ENCODE measurements around the gene SMYD3. TPM values are rescaled to one million over a fixed set of nuclear protein-coding genes. Genes with fewer than 3 reads are reported as not detected.

The SMYD3 gene
- total and polyA plus RNA-seq, 5 donors: 6.8 to 11.6 (median 9.9) TPM

GRCh38 chr1:245873068-245873467, 634.0 kb downstream of the SMYD3 start:
- Histone ChIP-seq H3K4me3 (ENCODE audit: low read length) (no peak overlapping the region), H3K27ac (ENCODE audit: low read length) (no peak overlapping the region), H3K9me3 (ENCODE audit: control insufficient read depth, low read length) (no peaks in the 10 kb centered on the region), H3K4me1 (ENCODE audit: control insufficient read depth, insufficient read depth, low read length) (peaks cover 5% of the 10 kb centered on the region), H3K27me3 (ENCODE audit: control insufficient read depth, insufficient read depth) (no peaks in the 10 kb centered on the region)
- intact Hi-C loops (cut with DNase I): no loop called here
- DNase-seq (no peak), ATAC-seq (no peak)
- WGBS: 100% methylated on average over 1 of the region's 1 CpG

- no peak for DNase-seq
- intact Hi-C loops (cut with DNase I): no loop called here
- Histone ChIP-seq H3K27ac (ENCODE audit: low read length) (no peak overlapping the region), H3K27me3 (ENCODE audit: control insufficient read depth, insufficient read depth) (no peaks in the 10 kb centered on the region), H3K9me3 (ENCODE audit: control insufficient read depth, low read length) (no peaks in the 10 kb centered on the region), H3K4me3 (ENCODE audit: low read length) (no peak overlapping the region), H3K4me1 (ENCODE audit: control insufficient read depth, insufficient read depth, low read length) (peaks cover 5% of the 10 kb centered on the region)
- 93% methylated on average over 8 of the region's 8 CpGs for WGBS
- no peak for ATAC-seq
Measured at GRCh38 chr1:245872475-245872874, 634.6 kb downstream of the SMYD3 start.

- Histone ChIP-seq H3K27ac (ENCODE audit: low read length) (no peak overlapping the region), H3K9me3 (ENCODE audit: control insufficient read depth, low read length) (no peaks in the 10 kb centered on the region), H3K4me3 (ENCODE audit: low read length) (no peak overlapping the region), H3K27me3 (ENCODE audit: control insufficient read depth, insufficient read depth) (no peaks in the 10 kb centered on the region), H3K4me1 (ENCODE audit: control insufficient read depth, insufficient read depth, low read length) (peaks cover 5% of the 10 kb centered on the region)
- ATAC-seq (no peak), DNase-seq (no peak)
- intact Hi-C loops (cut with DNase I): no loop called here
- 89% methylated on average over 4 of the region's 4 CpGs for WGBS
Measured at GRCh38 chr1:245871915-245872314, 635.2 kb downstream of the SMYD3 start.

- ATAC-seq (no peak), DNase-seq (no peak)
- Histone ChIP-seq H3K9me3 (ENCODE audit: control insufficient read depth, low read length) (no peaks in the 10 kb centered on the region), H3K27ac (ENCODE audit: low read length) (no peak overlapping the region), H3K4me1 (ENCODE audit: control insufficient read depth, insufficient read depth, low read length) (peaks cover 5% of the 10 kb centered on the region), H3K27me3 (ENCODE audit: control insufficient read depth, insufficient read depth) (no peaks in the 10 kb centered on the region), H3K4me3 (ENCODE audit: low read length) (no peak overlapping the region)
- 90% methylated on average over 2 of the region's 2 CpGs for WGBS
- intact Hi-C loops (cut with DNase I): no loop called here
Measured at GRCh38 chr1:245871191-245871590, 635.9 kb downstream of the SMYD3 start.

GRCh38 chr1:245870698-245871097, 636.4 kb downstream of the SMYD3 start:
- no peaks in the 10 kb centered on the region for H3K27me3 ChIP-seq (ENCODE audit: control insufficient read depth, insufficient read depth)
- 93% methylated on average over 6 of the region's 6 CpGs for WGBS
- intact Hi-C loops (cut with DNase I): no loop called here
- peaks cover 5% of the 10 kb centered on the region for H3K4me1 ChIP-seq (ENCODE audit: control insufficient read depth, insufficient read depth, low read length)
- no peak overlapping the region for H3K27ac ChIP-seq (ENCODE audit: low read length)
- no peak for ATAC-seq
- H3K9me3 ChIP-seq (ENCODE audit: control insufficient read depth, low read length): no peaks in the 10 kb centered on the region
- H3K4me3 ChIP-seq (ENCODE audit: low read length): no peak overlapping the region
- no peak for DNase-seq

- DNase-seq (no peak), ATAC-seq (no peak)
- 94% methylated on average over 7 of the region's 7 CpGs for WGBS
- Histone ChIP-seq H3K27me3 (ENCODE audit: control insufficient read depth, insufficient read depth) (no peaks in the 10 kb centered on the region), H3K9me3 (ENCODE audit: control insufficient read depth, low read length) (no peaks in the 10 kb centered on the region), H3K4me1 (ENCODE audit: control insufficient read depth, insufficient read depth, low read length) (peaks cover 2% of the 10 kb centered on the region), H3K27ac (ENCODE audit: low read length) (no peak overlapping the region), H3K4me3 (ENCODE audit: low read length) (no peak overlapping the region)
- intact Hi-C loops (cut with DNase I): no loop called here
Measured at GRCh38 chr1:245869847-245870246, 637.2 kb downstream of the SMYD3 start.

GRCh38 chr1:245867738-245868137, 639.3 kb downstream of the SMYD3 start:
- no peak for ATAC-seq

GRCh38 chr1:245864872-245865271, 642.2 kb downstream of the SMYD3 start:
- H3K27ac ChIP-seq (ENCODE audit: low read length): no peak overlapping the region
- H3K27me3 ChIP-seq (ENCODE audit: control insufficient read depth, insufficient read depth): no peaks in the 10 kb centered on the region
- no peak overlapping the region for H3K4me3 ChIP-seq (ENCODE audit: low read length)
- DNase-seq (no peak), ATAC-seq (no peak)
- H3K9me3 ChIP-seq (ENCODE audit: control insufficient read depth, low read length): no peaks in the 10 kb centered on the region
- intact Hi-C loops (cut with DNase I): no loop called here
- 95% methylated on average over 3 of the region's 3 CpGs for WGBS
- peaks cover 3% of the 10 kb centered on the region for H3K4me1 ChIP-seq (ENCODE audit: control insufficient read depth, insufficient read depth, low read length)

More at GRCh38 chr1:245867738-245868137, 639.3 kb downstream of the SMYD3 start:
- H3K27me3 ChIP-seq (ENCODE audit: control insufficient read depth, insufficient read depth): no peaks in the 10 kb centered on the region
- intact Hi-C loops (cut with DNase I): no loop called here
- no peak overlapping the region for H3K27ac ChIP-seq (ENCODE audit: low read length)
- no peak for DNase-seq
- WGBS: 55% methylated on average over 5 of the region's 5 CpGs
- H3K4me1 ChIP-seq (ENCODE audit: control insufficient read depth, insufficient read depth, low read length): no peaks in the 10 kb centered on the region
- no peaks in the 10 kb centered on the region for H3K9me3 ChIP-seq (ENCODE audit: control insufficient read depth, low read length)
- H3K4me3 ChIP-seq (ENCODE audit: low read length): no peak overlapping the region

GRCh38 chr1:245863566-245864184, 643.4 kb downstream of the SMYD3 start:
- H3K27me3 ChIP-seq (ENCODE audit: control insufficient read depth, insufficient read depth): no peaks in the 10 kb centered on the region
- ATAC-seq (no peak), DNase-seq (no peak)
- WGBS: 77% methylated on average over 10 of the region's 10 CpGs
- intact Hi-C loops (cut with DNase I): no loop called here
- no peak overlapping the region for H3K27ac ChIP-seq (ENCODE audit: low read length)
- H3K4me3 ChIP-seq (ENCODE audit: low read length): no peak overlapping the region
- peaks cover 3% of the 10 kb centered on the region for H3K4me1 ChIP-seq (ENCODE audit: control insufficient read depth, insufficient read depth, low read length)
- H3K9me3 ChIP-seq (ENCODE audit: control insufficient read depth, low read length): no peaks in the 10 kb centered on the region

GRCh38 chr1:245862812-245863540, 644.1 kb downstream of the SMYD3 start:
- Histone ChIP-seq H3K9me3 (ENCODE audit: control insufficient read depth, low read length) (no peaks in the 10 kb centered on the region), H3K4me3 (ENCODE audit: low read length) (no peak overlapping the region), H3K4me1 (ENCODE audit: control insufficient read depth, insufficient read depth, low read length) (peaks cover 3% of the 10 kb centered on the region), H3K27ac (ENCODE audit: low read length) (no peak overlapping the region), H3K27me3 (ENCODE audit: control insufficient read depth, insufficient read depth) (no peaks in the 10 kb centered on the region)
- ATAC-seq (no peak), DNase-seq (no peak)
- intact Hi-C loops (cut with DNase I): no loop called here
- WGBS: 78% methylated on average over 6 of the region's 6 CpGs

- no peak for ATAC-seq
- 46% methylated on average over 8 of the region's 8 CpGs for WGBS
- no peak overlapping the region for H3K27ac ChIP-seq (ENCODE audit: low read length)
Measured at GRCh38 chr1:245860657-245861544, 646.2 kb downstream of the SMYD3 start.

More at GRCh38 chr1:245860657-245861544, 646.2 kb downstream of the SMYD3 start:
- DNase-seq: no peak
- Histone ChIP-seq H3K4me3 (ENCODE audit: low read length) (no peak overlapping the region), H3K4me1 (ENCODE audit: control insufficient read depth, insufficient read depth, low read length) (peaks cover 3% of the 10 kb centered on the region), H3K9me3 (ENCODE audit: control insufficient read depth, low read length) (no peaks in the 10 kb centered on the region), H3K27me3 (ENCODE audit: control insufficient read depth, insufficient read depth) (no peaks in the 10 kb centered on the region)
- intact Hi-C loops (cut with DNase I): no loop called here
